HepG2 (cell line): ENCODE measurements around the gene ATN1. TPM values are rescaled to one million over a fixed set of nuclear protein-coding genes. Genes with fewer than 3 reads are reported as not detected.

Experiments
- ATF7 ChIP-seq, 2 experiments: fragments of 450-650 bp in 1 of 2; sonication (generic) in 1 of 2; formaldehyde crosslinking in 1 of 2; IDR thresholded peaks; 2 replicates each; pipeline versions ENCODE4 v1.4.0 to v1.6.1; 2016 to 2020; ENCODE audit warnings: antibody characterized with exemption in 1 of 2, mild to moderate bottlenecking in 1 of 2, missing genetic modification reagents in 1 of 2
- ETV5 ChIP-seq: IDR thresholded peaks from 2 replicates; pipeline ENCODE4 v1.6.1; 2018; ENCODE audit warnings: missing biosample characterization, missing genetic modification reagents, inconsistent platforms, borderline replicate concordance
- FOXK1 ChIP-seq: sonication (generic); formaldehyde crosslinking; IDR thresholded peaks from 2 replicates; pipeline ENCODE4 v1.4.0; 2020; ENCODE audit warnings: low read depth, missing genetic modification reagents, borderline replicate concordance
- HDAC1 ChIP-seq: sonication (generic); formaldehyde crosslinking; IDR thresholded peaks from 2 replicates; pipeline ENCODE4 v1.5.1; 2020; ENCODE audit warnings: mild to moderate bottlenecking, missing genetic modification reagents
- HMG20A ChIP-seq: IDR thresholded peaks from 2 replicates; pipeline ENCODE4 v1.6.1; 2016; ENCODE audit warnings: borderline replicate concordance
- KDM5A ChIP-seq: fragments of 200-600 bp; sonication (generic); IDR thresholded peaks from 2 replicates; pipeline ENCODE4 v1.7.0; 2018; ENCODE audit warnings: antibody characterized with exemption, mild to moderate bottlenecking, low read length, borderline replicate concordance
- MTF1 ChIP-seq: sonication (generic); formaldehyde crosslinking; IDR thresholded peaks from 2 replicates; pipeline ENCODE4 v1.5.0; 2020; ENCODE audit warnings: missing genetic modification reagents
- RBFOX2 ChIP-seq: fragments of 200-400 bp; formaldehyde crosslinking; IDR thresholded peaks from 2 replicates; pipeline ENCODE4 v1.6.1; 2017; ENCODE audit warnings: low read depth, mild to moderate bottlenecking, low read length
- SMAD3 ChIP-seq: sonication (generic); formaldehyde crosslinking; IDR thresholded peaks from 2 replicates; pipeline ENCODE4 v1.4.0; 2020; ENCODE audit warnings: missing genetic modification reagents
- ZFP36 ChIP-seq: fragments of 150-350 bp; IDR thresholded peaks from 2 replicates; pipeline ENCODE4 v1.6.1; 2018; ENCODE audit warnings: borderline replicate concordance, low read length, low read depth; ENCODE audit not compliant: partially characterized antibody
- ZFX ChIP-seq: sonication (generic); formaldehyde crosslinking; IDR thresholded peaks from 2 replicates; pipeline ENCODE4 v1.4.0; 2020; ENCODE audit warnings: mild to moderate bottlenecking, low read depth, missing genetic modification reagents, moderate library complexity
- ZNF10 ChIP-seq: sonication (generic); formaldehyde crosslinking; IDR thresholded peaks from 2 replicates; pipeline ENCODE4 v1.4.0; 2020; ENCODE audit warnings: mild to moderate bottlenecking, low read depth, missing genetic modification reagents, borderline replicate concordance
- ZNF230 ChIP-seq: sonication (generic); formaldehyde crosslinking; IDR thresholded peaks from 2 replicates; pipeline ENCODE4 v1.4.0; 2020; ENCODE audit warnings: mild to moderate bottlenecking, missing genetic modification reagents
- ZNF354B ChIP-seq: sonication (generic); formaldehyde crosslinking; IDR thresholded peaks from 2 replicates; pipeline ENCODE4 v1.8.0; 2022; ENCODE audit warnings: mild to moderate bottlenecking, missing genetic modification reagents
- ZNF367 ChIP-seq: sonication (generic); formaldehyde crosslinking; IDR thresholded peaks from 2 replicates; pipeline ENCODE4 v1.4.0; 2020; ENCODE audit warnings: missing genetic modification reagents, borderline replicate concordance
- ZNF619 ChIP-seq: sonication (generic); formaldehyde crosslinking; IDR thresholded peaks from 2 replicates; pipeline ENCODE4 v1.4.0; 2020; ENCODE audit warnings: mild to moderate bottlenecking, missing genetic modification reagents
- ZNF629 ChIP-seq: sonication (generic); formaldehyde crosslinking; conservative IDR thresholded peaks from 2 replicates; pipeline ENCODE4 v1.5.0; 2020; ENCODE audit warnings: missing genetic modification reagents
- polyA plus RNA-seq, 8 experiments: library from polyadenylated mRNA; depleted of rRNA in 3 of 8; stranded (reverse) in 7 of 8; unstranded in 1 of 8; fragments of >200 nt; fragmentation: Illumina TruSeq in 4 of 8; extraction: Trizol in 4 of 8; gene quantifications; 2 replicates each; pipeline versions ENCODE4 v1.2.1 to v1.2.3, GENCODE V29; 2011 to 2016; ENCODE audit warnings: low read depth in 4 of 8, missing spikeins in 1 of 8, mixed read lengths in 1 of 8; ENCODE audit not compliant: insufficient read depth in 1 of 8
- total RNA-seq, 5 experiments: library from RNA; depleted of rRNA; stranded (reverse); fragments of >200 nt; fragmentation: Illumina TruSeq; extraction: Trizol; gene quantifications; 2 replicates each; pipeline ENCODE4 v1.2.3, GENCODE V29; 2016; ENCODE audit warnings: low read depth in 1 of 5
- TF ChIP-seq, protein P1 (sequence below): sonication (generic); formaldehyde crosslinking; IDR thresholded peaks from one replicate; pipeline ENCODE4 v1.5.1; 2020; ENCODE audit warnings: mild to moderate bottlenecking, missing genetic modification reagents; ENCODE audit errors: not compliant biosample characterization
- TF ChIP-seq, protein P2 (sequence below): sonication (generic); formaldehyde crosslinking; IDR thresholded peaks from 2 replicates; pipeline ENCODE4 v1.8.0; 2022; ENCODE audit warnings: mild to moderate bottlenecking, missing genetic modification reagents; ENCODE audit not compliant: insufficient replicate concordance

The ATN1 gene
- total and polyA plus RNA-seq, 2 of the 13 experiments (the other 11 are each of a cell fraction or from before 2014, with no cell fraction given) = 2.1 to 8.6 TPM

DNA sequence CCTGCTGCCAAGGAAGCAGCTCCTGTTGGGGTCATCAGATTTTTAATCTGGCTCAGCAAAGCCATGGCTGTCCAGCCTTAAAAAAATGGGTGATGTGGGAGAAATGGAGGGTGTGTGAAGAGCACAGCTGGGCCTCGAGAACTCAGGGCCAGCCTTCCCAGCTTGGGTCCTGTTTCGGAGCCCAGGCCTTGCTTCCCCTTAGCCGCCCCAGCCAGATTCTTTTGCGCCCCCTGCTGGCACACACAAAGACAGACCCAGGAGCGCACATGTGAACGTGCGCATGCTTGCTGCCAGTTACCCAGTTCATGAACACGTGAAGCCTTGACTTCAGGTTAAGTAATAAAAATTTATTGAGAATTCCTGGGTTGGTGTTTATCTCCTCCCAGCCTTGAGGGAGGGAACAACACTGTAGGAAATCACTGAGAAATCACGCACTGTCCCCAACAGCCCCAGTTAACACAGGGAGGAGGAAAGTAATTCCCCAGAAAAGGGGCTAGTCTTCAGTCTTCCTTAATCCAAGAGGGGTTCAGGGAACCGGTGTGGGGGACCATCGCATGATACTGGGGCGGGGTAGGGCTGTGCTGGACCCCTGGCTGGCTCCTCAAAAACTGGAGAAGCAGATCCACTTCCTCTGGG is 37.4 kb downstream of the ATN1 start (continued):
- TF ChIP-seq ATF7 (IDR thresholded peaks at IDR 0.05) (no peak), ATF7 (CRISPR knock-in tag; IDR thresholded peaks at IDR 0.05) (no peak), ZNF367 (CRISPR knock-in tag) (0 out of 2 replicates have a peak, but pooled peaks have one; percentile 42), KDM5A (no peak), HDAC1 (CRISPR knock-in tag) (no peak), ZNF619 (CRISPR knock-in tag) (no peak), FOXK1 (no peak), ZNF230 (CRISPR knock-in tag) (no peak), HMG20A (CRISPR knock-in tag) (no peak; the same call in 1 of the 2 replicates), ZNF354B (CRISPR knock-in tag) (no peak), ZFP36 (no peak), ZNF629 (CRISPR knock-in tag) (0 out of 2 replicates have a peak, but pooled peaks have one; percentile 11), ETV5 (no peak), ZFX (CRISPR knock-in tag) (peak; percentile 80), ZNF10 (CRISPR knock-in tag) (no peak), MTF1 (no peak), RBFOX2 (no peak; the same call in 1 of the 2 replicates), SMAD3 (CRISPR knock-in tag) (no peak)
- TF ChIP-seq, protein P1, sequence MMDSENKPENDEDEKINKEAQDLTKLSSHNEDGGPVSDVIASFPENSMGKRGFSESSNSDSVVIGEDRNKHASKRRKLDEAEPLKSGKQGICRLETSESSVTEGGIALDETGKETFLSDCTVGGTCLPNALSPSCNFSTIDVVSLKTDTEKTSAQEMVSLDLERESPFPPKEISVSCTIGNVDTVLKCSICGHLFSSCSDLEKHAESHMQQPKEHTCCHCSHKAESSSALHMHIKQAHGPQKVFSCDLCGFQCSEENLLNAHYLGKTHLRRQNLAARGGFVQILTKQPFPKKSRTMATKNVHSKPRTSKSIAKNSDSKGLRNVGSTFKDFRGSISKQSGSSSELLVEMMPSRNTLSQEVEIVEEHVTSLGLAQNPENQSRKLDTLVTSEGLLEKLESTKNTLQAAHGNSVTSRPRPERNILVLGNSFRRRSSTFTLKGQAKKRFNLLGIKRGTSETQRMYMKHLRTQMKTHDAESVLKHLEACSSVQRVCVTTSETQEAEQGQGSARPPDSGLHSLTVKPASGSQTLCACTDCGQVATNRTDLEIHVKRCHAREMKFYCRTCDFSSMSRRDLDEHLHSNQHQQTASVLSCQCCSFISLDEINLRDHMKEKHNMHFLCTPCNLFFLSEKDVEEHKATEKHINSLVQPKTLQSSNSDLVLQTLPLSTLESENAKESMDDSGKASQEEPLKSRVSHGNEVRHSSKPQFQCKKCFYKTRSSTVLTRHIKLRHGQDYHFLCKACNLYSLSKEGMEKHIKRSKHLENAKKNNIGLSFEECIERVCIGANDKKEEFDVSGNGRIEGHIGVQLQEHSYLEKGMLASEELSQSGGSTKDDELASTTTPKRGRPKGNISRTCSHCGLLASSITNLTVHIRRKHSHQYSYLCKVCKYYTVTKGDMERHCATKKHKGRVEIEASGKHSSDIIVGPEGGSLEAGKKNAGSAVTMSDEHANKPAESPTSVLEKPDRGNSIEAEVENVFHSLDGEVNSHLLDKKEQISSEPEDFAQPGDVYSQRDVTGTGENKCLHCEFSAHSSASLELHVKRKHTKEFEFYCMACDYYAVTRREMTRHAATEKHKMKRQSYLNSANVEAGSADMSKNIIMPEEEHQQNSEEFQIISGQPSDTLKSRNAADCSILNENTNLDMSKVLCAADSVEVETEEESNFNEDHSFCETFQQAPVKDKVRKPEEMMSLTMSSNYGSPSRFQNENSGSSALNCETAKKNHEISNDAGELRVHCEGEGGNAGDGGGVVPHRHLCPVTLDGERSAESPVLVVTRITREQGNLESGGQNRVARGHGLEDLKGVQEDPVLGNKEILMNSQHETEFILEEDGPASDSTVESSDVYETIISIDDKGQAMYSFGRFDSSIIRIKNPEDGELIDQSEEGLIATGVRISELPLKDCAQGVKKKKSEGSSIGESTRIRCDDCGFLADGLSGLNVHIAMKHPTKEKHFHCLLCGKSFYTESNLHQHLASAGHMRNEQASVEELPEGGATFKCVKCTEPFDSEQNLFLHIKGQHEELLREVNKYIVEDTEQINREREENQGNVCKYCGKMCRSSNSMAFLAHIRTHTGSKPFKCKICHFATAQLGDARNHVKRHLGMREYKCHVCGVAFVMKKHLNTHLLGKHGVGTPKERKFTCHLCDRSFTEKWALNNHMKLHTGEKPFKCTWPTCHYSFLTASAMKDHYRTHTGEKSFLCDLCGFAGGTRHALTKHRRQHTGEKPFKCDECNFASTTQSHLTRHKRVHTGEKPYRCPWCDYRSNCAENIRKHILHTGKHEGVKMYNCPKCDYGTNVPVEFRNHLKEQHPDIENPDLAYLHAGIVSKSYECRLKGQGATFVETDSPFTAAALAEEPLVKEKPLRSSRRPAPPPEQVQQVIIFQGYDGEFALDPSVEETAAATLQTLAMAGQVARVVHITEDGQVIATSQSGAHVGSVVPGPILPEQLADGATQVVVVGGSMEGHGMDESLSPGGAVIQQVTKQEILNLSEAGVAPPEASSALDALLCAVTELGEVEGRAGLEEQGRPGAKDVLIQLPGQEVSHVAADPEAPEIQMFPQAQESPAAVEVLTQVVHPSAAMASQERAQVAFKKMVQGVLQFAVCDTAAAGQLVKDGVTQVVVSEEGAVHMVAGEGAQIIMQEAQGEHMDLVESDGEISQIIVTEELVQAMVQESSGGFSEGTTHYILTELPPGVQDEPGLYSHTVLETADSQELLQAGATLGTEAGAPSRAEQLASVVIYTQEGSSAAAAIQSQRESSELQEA = no peak
- TF ChIP-seq, protein P2, sequence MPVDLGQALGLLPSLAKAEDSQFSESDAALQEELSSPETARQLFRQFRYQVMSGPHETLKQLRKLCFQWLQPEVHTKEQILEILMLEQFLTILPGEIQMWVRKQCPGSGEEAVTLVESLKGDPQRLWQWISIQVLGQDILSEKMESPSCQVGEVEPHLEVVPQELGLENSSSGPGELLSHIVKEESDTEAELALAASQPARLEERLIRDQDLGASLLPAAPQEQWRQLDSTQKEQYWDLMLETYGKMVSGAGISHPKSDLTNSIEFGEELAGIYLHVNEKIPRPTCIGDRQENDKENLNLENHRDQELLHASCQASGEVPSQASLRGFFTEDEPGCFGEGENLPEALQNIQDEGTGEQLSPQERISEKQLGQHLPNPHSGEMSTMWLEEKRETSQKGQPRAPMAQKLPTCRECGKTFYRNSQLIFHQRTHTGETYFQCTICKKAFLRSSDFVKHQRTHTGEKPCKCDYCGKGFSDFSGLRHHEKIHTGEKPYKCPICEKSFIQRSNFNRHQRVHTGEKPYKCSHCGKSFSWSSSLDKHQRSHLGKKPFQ (CRISPR knock-in tag) = no peak
